ENCODE data around the gene DFFB.

The DFFB gene

GRCh38 chr1:3925762-3926161 lies 68.5 kb downstream of the DFFB start:
- H3K4me3 ChIP-seq (ENCODE audit: low read depth, low read length): no peak overlapping the region
- no peak for TF ChIP-seq CTCF (IDR thresholded peaks at IDR 0.05; ENCODE audit: low read depth, low read length)

- TF ChIP-seq CTCF (IDR thresholded peaks at IDR 0.05; ENCODE audit: low read depth, low read length): no peak
- H3K4me3 ChIP-seq (ENCODE audit: low read depth, low read length): no peak overlapping the region
These were observed 69.7 kb downstream of the DFFB start for GRCh38 chr1:3926956-3927355.

GRCh38 chr1:3928586-3928985 lies 71.3 kb downstream of the DFFB start:
- no peak overlapping the region for H3K4me3 ChIP-seq (ENCODE audit: low read depth, low read length)
- no peak for TF ChIP-seq CTCF (IDR thresholded peaks at IDR 0.05; ENCODE audit: low read depth, low read length)

DNA sequence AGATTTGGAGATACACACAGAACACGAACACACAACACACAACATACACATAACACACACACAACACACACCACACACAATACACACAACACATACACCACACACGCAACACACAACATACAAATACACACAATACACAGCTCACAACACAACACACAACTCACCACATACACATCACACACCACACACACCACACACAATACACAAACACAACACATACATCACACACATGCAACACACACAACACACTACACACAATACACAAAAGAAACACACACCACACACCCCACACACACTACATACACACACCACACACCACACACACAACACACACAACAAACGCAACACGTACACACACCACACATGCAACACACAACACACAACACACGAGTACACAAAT lies 71.8 kb downstream of the DFFB start:
- TF ChIP-seq CTCF (IDR thresholded peaks at IDR 0.05; ENCODE audit: low read depth, low read length): no peak
- no peak overlapping the region for H3K4me3 ChIP-seq (ENCODE audit: low read depth, low read length)

DNA sequence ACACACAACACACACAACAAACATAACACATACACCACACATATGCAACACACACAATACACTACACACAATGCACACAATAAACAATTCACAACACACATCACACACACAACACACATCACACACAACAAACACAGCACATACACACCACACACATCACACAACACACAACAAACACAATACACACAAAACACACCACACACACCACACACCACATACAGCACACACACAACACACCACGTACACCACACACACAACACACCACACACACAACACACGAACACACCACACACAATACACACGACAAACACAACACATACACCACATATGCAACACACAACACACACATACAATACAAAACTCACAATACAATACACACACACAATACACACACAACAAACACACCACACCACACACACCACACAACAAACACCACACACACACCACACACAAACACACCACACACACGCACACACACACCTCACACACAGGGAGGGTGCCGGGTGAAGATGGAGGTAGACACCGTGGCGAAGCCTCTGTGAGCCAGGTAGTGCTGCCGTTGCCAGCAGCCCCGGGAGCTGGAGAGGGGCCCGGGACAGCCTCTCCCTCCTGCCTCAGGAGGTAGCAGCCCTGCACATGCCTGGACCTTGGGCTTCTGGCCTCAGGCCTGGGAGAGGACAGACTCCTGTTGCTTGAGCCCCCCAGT lies 73.2 kb downstream of the DFFB start:
- no peak for TF ChIP-seq CTCF (IDR thresholded peaks at IDR 0.05; ENCODE audit: low read depth, low read length)
- H3K4me3 ChIP-seq (ENCODE audit: low read depth, low read length): no peak overlapping the region

DNA sequence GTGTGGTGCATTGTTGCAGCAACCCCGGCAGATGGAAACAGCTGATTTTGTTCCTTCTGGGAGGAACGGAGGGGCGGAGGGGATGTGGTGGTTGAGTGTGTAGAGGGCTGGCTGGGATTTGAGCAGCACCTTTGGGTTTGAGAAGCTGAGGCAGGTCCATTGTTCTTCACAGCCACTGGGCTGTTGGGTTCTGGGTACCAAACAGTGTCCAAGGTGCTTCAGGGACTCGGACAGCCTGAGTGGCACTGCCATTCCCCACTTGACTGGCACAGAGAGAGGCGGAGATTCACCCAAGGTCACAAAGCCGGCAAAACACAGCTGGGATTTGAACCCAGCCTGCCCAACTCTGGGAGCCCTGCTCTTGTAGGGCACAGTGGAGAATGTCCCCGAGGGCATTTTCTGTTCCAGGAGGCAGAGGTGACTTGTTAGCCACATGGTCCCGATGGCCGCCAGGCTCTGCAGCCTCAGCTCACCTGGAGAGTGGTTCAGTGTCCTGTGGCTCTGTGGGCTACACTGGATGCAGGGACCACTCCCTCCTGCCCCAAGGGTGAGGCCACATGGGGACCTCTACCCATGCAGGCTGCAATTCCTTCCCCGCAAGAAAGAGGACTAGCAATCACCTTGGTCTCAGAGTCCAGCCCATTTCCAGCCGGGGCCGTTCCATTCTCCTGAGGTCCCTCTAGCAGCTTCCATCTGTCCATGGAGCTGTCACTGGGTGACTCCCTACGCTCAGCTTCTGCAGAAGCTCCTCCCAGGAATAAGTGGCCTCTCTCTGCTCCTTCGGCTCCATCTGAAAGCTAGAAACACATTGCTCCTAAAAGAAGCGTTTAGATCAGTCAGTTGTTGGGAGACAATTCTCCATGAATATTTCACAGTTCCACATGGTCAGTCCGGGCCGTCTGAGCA lies 74.0 kb downstream of the DFFB start:
- TF ChIP-seq CTCF (IDR thresholded peaks at IDR 0.05; ENCODE audit: low read depth, low read length): no peak
- no peak overlapping the region for H3K4me3 ChIP-seq (ENCODE audit: low read depth, low read length)
